Ureter (tissue), 1 donor: Measurements from ENCODE around the gene GNAI1. TPM values are rescaled to one million over a fixed set of nuclear protein-coding genes. Genes with fewer than 3 reads are reported as not detected.
"Not testable (repeated sequence)": the region's sequence is repeated elsewhere in the genome, so short reads cannot be mapped to it uniquely, and the experiment has no call there.

Source experiments
- DNase-seq: peaks from one replicate; pipeline ENCODE4 v3.0.0-alpha.2; 2020; ENCODE audit warnings: low spot score
- total RNA-seq: library from RNA; stranded (reverse); gene quantifications from one replicate; pipeline ENCODE4 v1.2.4, GENCODE V29; 2023
- donor health status: DM: yes; HTN: yes; CAD: no.

The GNAI1 gene
- total RNA-seq, 1 donor from 2014 or later: 53.6 TPM

DNA sequence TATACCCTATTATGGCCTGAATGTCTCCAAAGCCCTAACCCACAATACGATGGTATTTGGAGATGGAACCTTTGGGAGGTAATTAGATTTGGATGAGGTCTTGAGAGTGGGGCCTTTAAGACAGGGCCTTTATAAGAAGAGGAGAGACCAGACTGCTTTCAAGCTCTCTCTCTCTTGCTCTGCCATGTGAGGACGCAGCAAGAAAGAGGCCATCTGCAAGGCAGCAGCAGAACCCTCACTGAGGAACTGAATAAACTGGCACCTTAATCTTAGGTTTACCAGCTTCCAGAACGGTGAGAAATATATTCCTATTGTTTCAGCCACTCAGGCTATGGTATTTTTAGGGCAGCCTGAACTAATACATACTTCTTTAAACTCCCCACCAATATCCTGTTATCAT is 2.0 kb upstream of the GNAI1 start:
- no peak for DNase-seq

DNA sequence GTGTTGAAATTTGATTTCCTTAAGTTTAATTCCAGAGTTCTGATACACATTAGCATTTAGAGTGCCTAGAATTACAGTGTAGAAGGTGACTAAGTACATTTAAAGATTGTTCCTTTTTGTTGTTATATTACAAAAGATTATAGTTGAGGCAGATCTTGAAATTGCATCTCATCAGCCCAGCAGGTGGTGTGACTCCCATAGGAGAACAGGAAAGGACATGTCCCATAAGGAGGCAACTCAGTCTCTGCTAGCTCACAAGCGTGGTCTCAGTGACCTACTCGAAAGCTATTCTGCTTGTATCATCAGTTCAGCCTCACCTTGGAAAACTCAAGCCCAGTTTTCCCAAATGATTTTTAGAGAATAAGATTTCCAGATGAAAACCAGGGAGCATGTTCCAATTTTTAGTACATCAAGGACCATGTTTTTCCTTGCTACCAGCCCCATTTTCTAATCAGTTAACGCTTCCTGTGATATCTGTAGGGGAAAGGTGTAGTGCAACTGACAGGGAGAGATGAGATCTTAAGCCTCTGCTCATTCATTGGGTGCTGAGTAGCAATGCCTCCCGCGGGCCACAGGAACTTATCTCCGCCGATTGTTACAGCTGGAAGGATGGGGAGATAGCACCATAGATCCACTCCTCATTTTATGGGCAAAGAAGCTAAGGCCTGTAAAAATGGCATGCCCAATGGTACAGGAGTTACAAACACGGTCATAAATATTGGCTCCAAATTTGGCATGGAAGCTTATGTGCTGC is 1.1 kb upstream of the GNAI1 start:
- DNase-seq: no peak

DNA sequence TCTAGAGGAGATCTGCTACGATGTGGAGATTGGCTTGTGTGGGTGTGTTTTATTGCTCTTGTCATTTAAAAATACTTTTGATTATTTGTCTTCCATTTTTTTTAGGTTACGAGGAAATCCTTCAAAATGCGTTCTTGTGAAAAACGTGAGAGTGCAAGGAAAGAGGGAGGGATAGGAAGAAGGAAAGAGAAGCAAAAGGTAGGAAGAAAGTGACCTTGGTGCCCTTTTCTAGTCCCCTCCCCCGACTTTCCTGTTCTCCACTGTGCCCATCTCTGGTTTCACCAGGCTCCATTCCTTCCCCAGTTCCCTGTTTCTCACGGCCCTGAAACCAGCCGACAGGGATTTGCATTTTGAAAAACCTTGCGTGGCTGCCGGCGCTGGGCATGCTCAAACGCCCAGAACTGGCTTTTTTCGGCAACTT is 506 bp upstream of the GNAI1 start:
- no peak for DNase-seq

DNA sequence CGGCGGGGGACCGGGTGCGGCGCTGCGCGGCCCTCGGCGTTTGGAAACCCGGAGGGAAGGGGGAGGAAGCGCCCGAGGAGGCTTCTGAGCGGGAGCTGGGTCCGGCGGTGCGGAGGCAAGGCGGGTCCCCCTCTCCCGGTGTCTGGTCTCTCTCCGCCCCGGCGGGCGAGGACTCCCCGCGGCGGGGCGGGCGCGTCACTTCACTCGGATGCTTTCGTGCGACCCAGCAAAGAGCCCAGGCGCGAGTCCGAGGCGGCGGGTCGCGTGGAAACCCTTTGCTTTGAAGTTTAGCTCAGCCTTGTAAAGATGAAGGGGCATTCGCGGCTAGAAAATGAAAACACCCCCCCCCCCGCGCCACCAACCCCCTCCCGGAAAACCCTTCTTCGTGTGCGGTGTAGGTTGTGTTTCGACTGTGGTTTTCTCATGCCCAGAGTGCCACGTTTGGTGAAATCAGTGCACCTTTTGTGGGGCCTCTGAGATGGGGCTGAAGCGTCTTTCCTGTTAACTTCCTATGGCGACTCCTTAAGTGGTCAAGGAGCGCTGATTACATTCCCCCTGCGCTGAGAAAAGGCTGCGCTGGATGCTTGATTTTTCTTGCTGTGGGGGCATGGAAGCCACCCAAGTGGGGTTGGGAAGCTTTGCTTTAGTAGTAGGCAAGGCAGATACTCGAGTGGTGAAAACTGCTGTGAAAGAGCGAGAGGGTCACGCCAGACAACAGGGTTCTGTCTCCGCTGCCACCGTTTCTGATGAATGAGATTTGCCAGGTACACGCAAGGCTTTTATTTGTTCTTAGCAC is 876 bp downstream of the GNAI1 start:
- DNase-seq: peak; percentile 52

DNA sequence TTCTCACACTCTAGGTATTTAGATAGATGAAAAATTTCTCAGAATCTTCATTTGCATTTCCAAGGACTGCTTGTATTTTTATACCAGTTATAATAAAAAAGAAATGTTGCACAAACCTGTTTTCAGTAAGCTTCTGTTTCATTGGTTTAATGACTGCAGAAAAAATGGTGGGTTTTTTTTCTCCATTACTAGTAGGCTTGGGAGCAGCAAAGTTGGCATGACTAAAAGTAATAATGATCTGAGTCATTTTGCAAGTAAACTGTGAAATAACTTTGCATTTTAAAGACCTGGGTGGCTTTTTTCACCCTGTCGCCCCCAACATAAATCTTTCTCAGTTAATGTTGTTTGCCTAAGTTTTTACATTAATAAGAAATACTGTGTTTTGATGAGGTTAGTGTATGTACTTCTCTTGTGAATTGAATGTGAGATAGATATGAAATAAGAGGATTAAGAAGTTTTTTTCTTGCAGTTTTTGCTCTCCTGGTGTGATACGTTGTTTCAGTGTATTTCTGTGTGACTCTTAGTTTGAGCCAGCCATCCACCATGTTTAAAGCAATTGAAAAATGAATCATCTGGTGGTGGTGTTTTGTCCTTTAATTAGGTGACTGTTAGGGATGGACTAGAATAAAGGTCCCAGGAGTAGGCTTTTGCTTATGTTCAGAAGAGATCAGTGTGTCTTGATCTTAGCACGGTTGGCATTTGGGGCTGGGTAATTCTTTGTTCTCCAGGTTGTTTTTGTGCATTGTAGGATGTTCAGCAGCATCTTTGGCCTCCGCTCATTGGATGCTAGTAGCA is 1.8 kb downstream of the GNAI1 start:
- no peak for DNase-seq

DNA sequence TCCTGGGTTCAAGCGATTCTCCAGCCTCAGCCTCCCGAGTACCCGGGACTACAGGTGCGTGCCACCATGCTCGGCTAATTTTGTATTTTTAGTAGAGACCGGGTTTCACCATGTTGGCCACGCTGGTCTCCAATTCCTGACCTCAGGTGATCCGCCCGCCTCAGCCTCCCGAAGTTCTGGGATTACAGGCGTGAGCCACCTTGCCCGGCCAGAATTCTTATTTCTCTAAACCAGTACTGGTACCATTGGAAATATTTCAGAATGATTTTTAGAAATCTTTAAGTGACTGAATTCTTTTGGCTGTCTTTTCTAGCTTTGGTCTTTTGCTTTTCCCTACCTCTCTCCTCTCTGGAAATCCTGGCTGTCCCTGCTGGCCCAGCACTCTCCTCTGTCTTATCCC is 2.8 kb downstream of the GNAI1 start:
- DNase-seq: no peak

DNA sequence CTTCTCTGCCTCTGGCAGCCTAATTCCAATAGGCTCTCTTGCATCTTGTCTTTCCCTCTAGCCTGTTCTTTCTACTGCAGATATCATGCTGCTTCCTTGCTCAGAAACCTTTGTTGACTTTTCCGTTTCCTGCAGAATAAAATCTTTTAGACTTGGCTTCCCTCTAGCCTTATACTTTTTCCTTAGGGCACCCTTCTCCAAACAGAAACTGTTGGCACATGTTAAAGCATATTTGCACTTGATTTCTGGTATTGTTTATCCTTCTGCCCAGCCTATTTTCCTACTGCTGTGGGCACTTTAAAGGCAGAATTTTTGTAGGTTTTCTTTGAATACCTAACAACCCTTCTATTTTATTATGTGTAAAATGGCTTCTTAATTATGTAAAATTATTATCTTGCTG is 4.6 kb downstream of the GNAI1 start:
- no peak for DNase-seq

DNA sequence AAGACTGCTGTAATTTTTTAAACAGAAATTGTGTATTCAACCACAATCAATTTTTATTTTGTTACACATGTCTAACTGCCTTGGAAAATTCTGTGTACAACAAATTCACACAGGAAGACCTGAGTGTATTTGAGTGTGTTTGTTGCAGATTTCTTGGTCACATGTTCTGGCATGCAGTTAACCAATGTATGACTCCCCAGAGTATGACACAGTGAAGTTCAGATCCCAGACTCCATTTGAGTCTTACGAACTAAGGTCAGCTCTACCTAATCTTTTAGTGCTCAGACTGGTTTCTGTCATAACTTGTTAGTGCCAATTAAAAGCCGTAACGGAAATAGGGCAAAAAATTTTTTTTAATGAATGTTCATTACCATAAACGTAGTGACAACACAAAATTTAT is 5.8 kb downstream of the GNAI1 start:
- DNase-seq: no peak

DNA sequence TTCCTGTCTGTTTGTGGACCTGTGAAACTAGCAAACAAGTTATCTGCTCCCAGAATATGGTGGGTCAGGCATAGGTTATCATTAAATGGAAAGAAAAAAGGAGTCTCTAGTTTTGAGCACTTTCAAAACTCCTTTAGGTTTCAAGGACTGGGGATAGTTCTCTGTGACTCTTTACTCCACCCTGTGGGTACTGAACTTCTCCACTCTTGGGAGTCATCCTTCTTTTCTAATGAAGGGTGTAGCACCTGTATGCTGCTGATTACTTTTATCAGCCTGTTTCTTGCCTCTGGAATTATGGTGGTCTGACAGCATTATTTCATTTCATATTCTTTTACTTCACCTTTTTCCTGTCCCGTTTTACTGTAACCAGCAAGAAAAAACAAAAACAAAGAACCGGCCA is 6.7 kb downstream of the GNAI1 start:
- DNase-seq: no peak

DNA sequence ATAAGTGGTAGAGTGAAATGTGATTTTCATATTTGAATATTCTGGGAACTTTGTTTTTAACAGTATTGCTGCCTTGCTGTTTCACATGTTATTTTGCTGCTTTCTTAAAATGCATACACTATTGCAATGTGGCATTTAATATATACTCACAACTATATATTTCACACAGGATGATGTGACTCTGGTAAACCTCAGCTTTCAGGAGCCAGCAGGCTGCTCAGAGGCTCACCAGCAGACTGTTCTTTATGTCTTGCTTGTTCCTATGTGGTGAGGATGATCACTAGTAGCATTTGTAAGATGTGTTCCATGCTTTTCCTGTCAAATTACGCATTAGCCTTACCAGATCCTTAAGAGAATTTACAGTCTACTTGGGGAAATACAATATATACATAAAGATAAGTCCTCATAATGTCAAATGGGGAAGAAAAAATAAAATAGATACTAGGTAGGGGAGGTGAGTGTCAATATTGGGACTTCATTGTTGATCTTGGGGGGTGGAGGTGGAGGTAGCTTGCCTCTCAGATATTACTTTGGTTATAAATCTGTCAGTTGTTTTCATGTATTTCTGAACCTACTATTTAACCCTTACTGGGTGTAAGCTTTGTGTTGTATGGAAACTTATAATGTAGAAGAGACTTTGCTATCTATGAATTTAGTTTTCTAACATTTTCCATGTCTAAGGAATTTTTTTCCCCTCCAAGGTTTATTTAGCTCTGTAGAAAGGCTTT is 8.4 kb downstream of the GNAI1 start:
- DNase-seq: no peak

DNA sequence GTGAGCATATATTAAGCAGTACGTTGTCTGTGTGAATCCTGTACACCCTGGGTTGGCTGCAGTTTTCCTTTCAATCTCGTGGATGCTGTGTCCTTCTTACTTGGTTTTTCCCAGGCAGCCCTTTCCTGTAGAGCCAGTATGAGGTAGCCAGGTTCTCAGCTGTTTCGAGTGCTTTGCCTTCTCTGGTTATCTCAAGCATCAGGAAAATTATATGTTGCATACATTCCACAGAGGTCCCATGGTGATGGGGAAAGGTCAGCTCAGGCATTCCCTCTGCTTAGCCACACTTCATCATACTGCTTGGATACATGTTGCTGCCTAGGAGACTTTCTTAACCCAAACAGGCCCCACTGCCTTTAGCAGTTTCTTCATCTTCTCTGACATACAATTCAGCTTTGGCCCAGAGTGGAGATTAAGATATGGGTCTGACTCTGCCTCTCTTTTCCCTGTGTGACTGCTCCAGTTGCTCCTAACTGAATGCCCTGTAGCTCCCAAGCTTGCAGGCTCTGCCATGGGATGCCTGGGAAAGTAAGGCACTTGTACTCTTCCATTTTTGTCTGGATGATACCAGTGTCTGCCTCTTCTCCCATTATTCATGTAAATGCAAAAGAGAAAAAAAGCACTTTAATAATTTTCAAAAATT is 11.3 kb downstream of the GNAI1 start:
- DNase-seq: no peak

DNA sequence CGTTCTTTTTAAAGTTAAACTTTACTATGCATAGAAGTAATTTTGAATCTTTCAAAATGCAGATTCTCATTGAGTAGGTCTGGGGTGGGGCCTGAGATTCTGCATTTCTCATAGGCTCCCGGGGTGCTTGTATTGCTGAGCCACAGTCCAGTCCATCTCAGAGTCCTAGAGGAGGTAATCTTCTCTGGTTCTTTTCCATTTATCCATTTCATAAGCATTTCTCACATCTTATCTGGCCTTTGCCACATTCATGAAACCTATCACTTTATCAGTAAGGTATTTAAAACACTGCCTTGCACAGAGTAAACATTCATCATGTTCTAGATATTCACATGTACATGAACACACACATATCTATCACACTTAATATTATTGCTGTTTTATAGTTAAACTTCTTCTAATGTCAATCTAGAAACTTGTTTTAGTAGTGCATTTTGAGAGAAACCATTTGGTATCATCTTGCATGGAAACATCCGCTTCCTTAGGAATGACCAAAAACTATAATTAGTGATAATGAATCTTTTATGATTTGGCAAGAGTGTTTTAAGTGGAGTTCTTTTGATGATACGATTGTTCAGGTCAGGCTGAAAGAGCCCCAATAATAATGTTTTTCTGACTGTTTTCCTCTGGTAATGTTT is 12.0 kb downstream of the GNAI1 start:
- DNase-seq: no peak

DNA sequence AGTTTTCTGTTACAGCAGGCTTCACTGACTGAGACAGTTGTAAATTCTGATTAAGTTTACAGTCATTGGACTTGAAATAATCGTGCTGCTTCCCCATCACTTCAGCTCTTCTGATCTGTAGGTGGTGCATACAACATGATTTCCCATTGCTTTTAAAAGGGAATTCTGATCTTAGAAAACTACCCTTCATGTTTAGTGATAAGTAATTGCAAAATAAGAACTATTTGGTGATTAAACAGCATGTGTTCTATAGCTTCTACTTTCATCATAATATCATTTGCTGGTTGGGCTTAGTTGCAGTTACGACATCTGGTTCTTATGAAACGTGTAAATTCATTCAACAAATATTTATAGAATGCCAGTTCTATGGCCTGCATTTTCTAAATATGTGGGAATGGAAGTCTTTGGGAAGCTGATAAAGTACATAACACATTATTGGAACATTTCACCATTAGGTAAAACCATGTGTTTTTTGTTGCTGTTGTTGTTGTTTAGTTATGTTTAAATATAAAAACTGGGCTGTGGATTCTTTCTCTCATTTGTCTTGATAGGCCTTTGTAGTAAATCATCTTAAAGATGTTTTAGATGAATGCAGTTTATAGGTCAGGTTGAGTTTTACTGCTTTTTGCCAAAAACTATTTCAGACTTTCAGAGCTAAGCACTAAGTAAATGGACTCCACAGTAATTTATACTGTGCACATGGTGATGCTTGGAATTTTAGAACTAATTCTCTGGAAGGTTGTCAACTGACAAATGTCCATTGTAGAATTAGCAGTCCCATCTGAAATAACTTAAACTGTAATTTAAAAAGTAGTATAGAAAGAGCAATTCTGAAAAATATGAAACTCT is 13.1 kb downstream of the GNAI1 start:
- DNase-seq: no peak

DNA sequence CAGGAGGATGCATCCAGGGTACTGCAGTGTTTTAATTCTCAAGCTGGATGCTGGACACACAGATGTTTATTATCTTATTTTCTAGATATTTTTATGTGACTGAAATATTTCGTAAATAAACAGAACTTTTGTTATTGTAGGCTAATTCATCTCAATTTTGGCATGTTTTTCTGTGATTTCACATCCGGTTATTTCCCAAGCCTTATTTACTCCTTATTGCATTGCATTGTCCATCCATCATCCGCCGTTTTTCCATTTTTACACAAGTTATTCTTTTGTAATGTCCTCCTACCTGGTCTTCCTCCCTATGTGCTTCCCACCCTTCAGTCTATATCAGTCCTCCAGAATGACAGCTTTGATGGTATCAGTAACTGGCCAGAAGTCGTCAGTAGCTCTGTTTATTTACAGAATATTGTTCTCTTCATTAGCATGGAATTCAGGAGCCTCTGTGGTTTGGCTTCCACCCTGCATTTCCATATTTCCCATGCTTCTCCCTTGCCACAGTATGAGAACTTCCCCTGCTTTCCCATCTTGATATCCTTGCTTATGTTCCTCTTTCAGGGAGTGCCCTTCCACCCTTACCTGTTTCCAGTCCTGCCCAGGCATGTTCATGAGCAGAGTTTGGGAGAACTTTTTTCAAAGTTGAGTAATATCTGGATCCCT is 16.1 kb downstream of the GNAI1 start:
- DNase-seq: no peak

DNA sequence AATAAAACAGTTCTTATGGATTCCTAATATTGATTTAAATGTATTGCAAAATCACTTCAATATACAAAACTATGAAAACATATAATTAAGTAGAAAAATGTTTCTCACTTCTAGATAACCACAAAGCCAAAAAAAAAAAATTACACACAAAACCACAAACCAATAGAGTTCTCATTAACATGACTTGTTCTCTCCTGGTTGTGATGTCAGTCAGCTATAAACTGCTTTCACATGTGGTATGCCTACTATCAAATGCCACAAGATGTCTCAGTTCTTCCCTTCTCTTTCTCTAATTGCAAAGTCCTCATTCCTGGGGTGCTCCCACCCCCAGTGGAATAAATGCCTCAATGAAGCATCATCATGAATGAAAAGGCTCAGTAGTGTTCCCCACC is 16.6 kb downstream of the GNAI1 start:
- DNase-seq: no peak

DNA sequence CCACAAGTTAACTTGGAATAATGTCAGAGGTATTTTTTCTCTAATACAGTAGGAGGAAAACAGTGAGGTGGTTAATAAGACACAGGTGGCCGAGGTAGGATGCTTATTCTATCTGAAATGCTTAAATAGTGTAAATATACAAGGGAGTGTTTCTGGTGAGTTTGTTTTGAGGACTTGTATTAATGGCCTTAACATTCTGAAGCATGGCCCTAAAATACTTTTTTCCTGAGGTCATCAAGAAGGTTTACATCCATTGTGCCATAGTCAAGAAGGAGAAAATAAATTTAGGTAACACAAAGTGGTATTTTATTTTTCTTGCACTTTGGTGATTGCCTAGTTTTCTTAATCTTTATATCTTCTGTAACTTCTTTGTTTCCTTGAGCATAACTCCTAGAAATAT is 18.8 kb downstream of the GNAI1 start:
- no peak for DNase-seq

DNA sequence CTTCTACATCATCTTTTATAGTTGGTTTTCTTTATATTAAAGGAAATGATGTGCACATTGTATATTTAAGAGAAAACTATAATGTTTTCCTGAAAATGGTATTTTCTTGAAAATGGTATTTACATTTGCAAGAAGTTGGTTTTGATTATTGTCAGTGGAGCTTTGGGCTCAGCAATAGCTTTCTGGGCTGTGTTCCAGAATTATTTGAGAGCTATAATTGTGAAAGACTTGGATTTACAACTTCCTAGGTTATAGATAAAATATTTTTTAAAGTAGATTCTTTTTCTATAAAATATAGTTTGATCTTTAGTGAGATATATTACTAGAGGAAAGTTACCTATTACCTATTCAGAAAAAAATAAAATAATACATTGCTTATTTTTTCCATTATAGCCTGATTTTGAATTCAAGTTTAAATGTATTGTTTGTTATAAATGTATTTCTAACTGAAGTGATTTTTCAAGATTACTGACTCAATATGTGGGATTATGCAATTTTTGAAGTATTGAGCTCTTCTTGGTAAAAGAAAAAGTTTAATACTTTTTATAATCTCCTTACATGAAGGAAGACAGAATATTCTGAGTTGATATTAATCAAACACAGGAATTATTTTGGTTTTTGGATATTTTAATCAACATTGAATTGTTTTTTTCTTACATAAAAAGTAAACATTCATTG is 20.2 kb downstream of the GNAI1 start:
- no peak for DNase-seq

DNA sequence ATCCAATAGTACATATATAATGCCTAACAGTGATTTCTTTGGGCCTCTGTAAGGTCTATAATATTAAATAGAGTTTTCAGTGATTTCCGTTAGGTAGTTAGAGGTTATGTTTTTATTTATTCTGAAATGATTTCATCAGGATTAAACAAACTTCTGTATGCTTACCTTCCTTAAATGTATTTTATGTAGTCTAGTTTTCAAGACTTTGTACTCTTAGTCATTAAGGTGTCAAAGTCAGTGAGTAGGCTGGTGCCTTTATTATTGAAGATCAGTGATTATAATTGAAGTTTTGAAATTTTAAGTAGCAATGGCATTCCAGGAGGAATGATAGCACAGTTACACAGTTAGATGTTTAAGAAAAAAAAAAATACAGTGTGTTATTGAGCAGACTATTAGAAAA is 20.7 kb downstream of the GNAI1 start:
- no peak for DNase-seq

DNA sequence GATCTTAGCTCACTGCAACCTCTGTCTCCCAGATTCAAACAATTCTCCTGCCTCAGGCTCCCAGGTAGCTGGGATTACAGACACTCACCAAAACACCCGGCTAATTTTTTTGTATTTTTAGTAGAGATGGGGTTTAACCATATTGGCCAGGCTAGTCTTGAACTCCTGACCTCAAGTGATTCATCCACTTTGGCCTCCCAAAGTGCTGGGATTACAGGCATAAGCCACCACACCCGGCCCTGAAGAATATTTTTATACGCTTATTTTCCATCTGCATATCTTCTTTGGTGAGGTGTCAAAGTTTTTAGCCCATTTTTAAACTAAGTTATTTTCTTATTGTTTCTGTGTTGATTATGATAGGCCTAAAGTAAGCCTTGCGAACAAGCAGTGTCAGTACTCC is 23.1 kb downstream of the GNAI1 start:
- DNase-seq: not testable (repeated sequence)
